GM12878 (cell line): ENCODE data around the gene NR3C1. TPM values are rescaled to one million over a fixed set of nuclear protein-coding genes. Genes with fewer than 3 reads are reported as not detected.

Experiments
- ATAC-seq: fragments of 200-7000 bp; cut with Tn5 transposase; 3 replicates; pipeline ENCODE4 v1.9.1; 2020; ENCODE audit warnings: mild to moderate bottlenecking, moderate library complexity
- BruUV-seq: library from RNA; stranded (reverse); fragments of 400-500 nt; replicated peaks from 2 replicates; lab custom pipeline; 2021; lab: Mats Ljungman, UMichigan
- CTCF ChIA-PET: fragments of 300-600 bp; sonication (Branson Sonifier 250); formaldehyde crosslinking; extraction: SDS; loops from one replicate; lab custom pipeline; 2021; ENCODE audit warnings: inconsistent platforms; lab: Yijun Ruan, JAX
- POLR2A ChIA-PET: fragments of 350-600 bp; formaldehyde crosslinking; extraction: SDS; loops from one replicate; lab custom pipeline; 2021; ENCODE audit warnings: inconsistent platforms; lab: Charles Lee
- RAD21 ChIA-PET: fragments of 300-600 bp; sonication (Branson Sonifier 250); formaldehyde crosslinking; loops from one replicate; lab custom pipeline; 2023; ENCODE audit warnings: antibody characterized with exemption; ENCODE audit not compliant: unreplicated experiment; lab: Charles Lee
- SMC1A ChIA-PET: fragments of 300-600 bp; sonication (Branson Sonifier 250); formaldehyde crosslinking; loops from one replicate; lab custom pipeline; 2023; ENCODE audit not compliant: unreplicated experiment, uncharacterized antibody; lab: Charles Lee
- DNase-seq: peaks from one replicate; pipeline ENCODE4 v3.0.0-alpha.2; 2011; ENCODE audit warnings: low read depth, low spot score
- FAIRE-seq: peaks from 3 replicates; lab custom pipeline; 2011; peaks lifted over from hg19 to GRCh38; lab: Jason Lieb, UNC
- H2AFZ ChIP-seq: 2 replicates; pipeline ENCODE4 v1.6.0; 2011; ENCODE audit warnings: low read depth, low read length, control low read depth; ENCODE audit not compliant: control insufficient read depth
- H3K27ac ChIP-seq: 2 replicates; pipeline ENCODE4 v1.5.1; 2011; ENCODE audit warnings: control low read depth; ENCODE audit not compliant: control insufficient read depth, insufficient read depth
- H3K27me3 ChIP-seq, 2 experiments: replicated peaks in 1 of 2; 2 replicates each; pipeline versions ENCODE4 v1.6.0 to v1.6.1; 2011; ENCODE audit warnings: low read length in 1 of 2; ENCODE audit not compliant: control insufficient read depth in 2 of 2, insufficient read depth in 2 of 2
- H3K36me3 ChIP-seq, 2 experiments: 2 replicates each; pipeline ENCODE4 v1.5.1; 2011; ENCODE audit warnings: low read length in 1 of 2; ENCODE audit not compliant: control insufficient read depth in 2 of 2, insufficient read depth in 2 of 2
- H3K4me1 ChIP-seq: 2 replicates; pipeline ENCODE4 v1.6.1; 2011; ENCODE audit warnings: mild to moderate bottlenecking, low read length, moderate library complexity, mixed read lengths; ENCODE audit not compliant: control insufficient read depth, insufficient read depth
- H3K4me2 ChIP-seq: 2 replicates; pipeline ENCODE4 v1.6.0; 2011; ENCODE audit warnings: control low read depth; ENCODE audit not compliant: control insufficient read depth, insufficient read depth
- H3K4me3 ChIP-seq: fragments of 200-600 bp; sonication (generic); 2 replicates; pipeline ENCODE4 v1.5.1; 2016
- H3K79me2 ChIP-seq: 2 replicates; pipeline ENCODE4 v1.6.0; 2011; ENCODE audit warnings: low read length; ENCODE audit not compliant: control insufficient read depth, insufficient read depth
- H3K9ac ChIP-seq: 2 replicates; pipeline ENCODE4 v1.8.0; 2011; ENCODE audit warnings: low read length, control low read depth, mixed read lengths; ENCODE audit not compliant: control insufficient read depth, insufficient read depth
- H3K9me3 ChIP-seq: replicated peaks from 3 replicates; pipeline ENCODE4 v1.5.1; 2011; ENCODE audit warnings: mild to moderate bottlenecking, low read length; ENCODE audit not compliant: control insufficient read depth, insufficient read depth
- H4K20me1 ChIP-seq: 2 replicates; pipeline ENCODE4 v1.6.0; 2011; ENCODE audit not compliant: control insufficient read depth, insufficient read depth
- ASH2L ChIP-seq: fragments of 300-600, 200-600 bp; sonication (generic); IDR thresholded peaks from 2 replicates; pipeline ENCODE4 v1.6.1; 2017; ENCODE audit warnings: low read depth, mild to moderate bottlenecking, borderline replicate concordance
- BMI1 ChIP-seq: fragments of 450-650 bp; IDR thresholded peaks from 2 replicates; pipeline ENCODE4 v1.6.1; 2016; ENCODE audit warnings: mild to moderate bottlenecking, moderate library complexity, borderline replicate concordance
- CBFB ChIP-seq: IDR thresholded peaks from 2 replicates; pipeline ENCODE4 v1.6.1; 2016; ENCODE audit warnings: antibody characterized with exemption, low read depth
- CTCF ChIP-seq, 3 experiments: IDR thresholded peaks in 2 of 3; conservative IDR thresholded peaks in 1 of 3; 2 replicates each; pipeline ENCODE4 v1.5.1; 2011; ENCODE audit warnings: low read depth in 3 of 3, low read length in 3 of 3, mild to moderate bottlenecking in 3 of 3, control low read depth in 2 of 3, moderate library complexity in 2 of 3, inconsistent platforms in 1 of 3, mixed read lengths in 1 of 3; ENCODE audit not compliant: control insufficient read depth in 2 of 3, insufficient read depth in 1 of 3; ENCODE audit errors: extremely low read depth in 1 of 3
- EED ChIP-seq: sonication (generic); IDR thresholded peaks from 2 replicates; pipeline ENCODE4 v1.6.1; 2016; ENCODE audit warnings: antibody characterized with exemption, low read depth
- GATAD2B ChIP-seq: fragments of 450-650 bp; conservative IDR thresholded peaks from 2 replicates; pipeline ENCODE4 v1.6.1; 2017; ENCODE audit warnings: low read depth, mild to moderate bottlenecking, moderate library complexity
- MTA2 ChIP-seq: fragments of 450-650 bp; IDR thresholded peaks from 2 replicates; pipeline ENCODE4 v1.6.1; 2016; ENCODE audit warnings: low read depth, mild to moderate bottlenecking, moderate library complexity
- NFYA ChIP-seq: IDR thresholded peaks from 2 replicates; pipeline ENCODE4 v1.6.1; 2011; ENCODE audit warnings: low read depth, mild to moderate bottlenecking, low read length, improper control_type of control experiment, borderline replicate concordance
- RELA ChIP-seq: fragments of 450-650 bp; IDR thresholded peaks from 2 replicates; pipeline ENCODE4 v1.8.0; 2014; ENCODE audit warnings: borderline replicate concordance; ENCODE audit not compliant: partially characterized antibody
- SMC3 ChIP-seq: IDR thresholded peaks from 2 replicates; pipeline ENCODE4 v1.6.1; 2011; ENCODE audit warnings: low read length, improper control_type of control experiment, borderline replicate concordance
- YY1 ChIP-seq: IDR thresholded peaks from 2 replicates; pipeline ENCODE4 v1.6.1; 2011; ENCODE audit warnings: low read depth, mild to moderate bottlenecking, low read length
- ZNF622 ChIP-seq: fragments of 450-650 bp; IDR thresholded peaks from 2 replicates; pipeline ENCODE4 v1.6.1; 2017; ENCODE audit warnings: mild to moderate bottlenecking, inconsistent platforms
- WGBS: methylation state at CpG from one replicate; pipeline ENCODE4 v1.1.6; 2016; ENCODE audit warnings: low lambda C conversion rate; ENCODE audit not compliant: insufficient replicate concordance, insufficient coverage; ENCODE audit errors: missing lambda C conversion rate; 5-methylcytosine and 5-hydroxymethylcytosine counted together
- in situ Hi-C: fragments of 300-500 bp; cut with MboI; formaldehyde crosslinking; loops from 9 replicates; pipeline ENCODE4 v1.14.3; 2018; ENCODE audit warnings: mixed read lengths
- intact Hi-C: fragments of 100-400 bp; cut with micrococcal nuclease; formaldehyde crosslinking; loops from one replicate; pipeline ENCODE4 v1.14.2; 2022; ENCODE audit not compliant: unreplicated experiment
- polyA plus RNA-seq, 11 experiments: library from polyadenylated mRNA; depleted of rRNA in 4 of 11; unstranded in 6 of 11; stranded (reverse) in 5 of 11; fragments of >200 nt; fragmentation: Nextera tagmentation in 4 of 11; fragmentation: Illumina TruSeq in 1 of 11; extraction: Ambion mirVana in 4 of 11; extraction: Trizol in 1 of 11; gene quantifications; 1 replicate in 1 of 11; 2 replicates in 10 of 11; pipeline versions ENCODE4 v1.2.1 to v1.2.3, GENCODE V29; 2011 to 2016; ENCODE audit warnings: inconsistent platforms in 2 of 11, missing spikeins in 2 of 11, low read depth in 1 of 11
- total RNA-seq, 4 experiments: library from RNA; depleted of rRNA in 3 of 4; stranded (reverse); fragments of >200 nt in 3 of 4; fragmentation: Illumina TruSeq in 1 of 4; extraction: Trizol in 1 of 4; gene quantifications; 2 replicates each; pipeline versions ENCODE4 v1.2.1 to v1.2.3, GENCODE V29; 2013 to 2021
- TF ChIP-seq, protein P1 (sequence below): fragments of 450-650 bp; IDR thresholded peaks from 2 replicates; pipeline ENCODE4 v1.6.1; 2016; ENCODE audit warnings: mild to moderate bottlenecking
- TF ChIP-seq, protein P2 (sequence below): IDR thresholded peaks from 2 replicates; pipeline ENCODE4 v1.6.1; 2011; ENCODE audit warnings: borderline replicate concordance, low read depth, mild to moderate bottlenecking, moderate library complexity, low read length; ENCODE audit not compliant: insufficient read depth, poor library complexity, severe bottlenecking

The NR3C1 gene
- total and polyA plus RNA-seq, 10 of the 15 experiments (the other 5 are each of a cell fraction or from before 2014, with no cell fraction given) = 49.7 to 141 (median 109) TPM

GRCh38 chr5:143436871-143437270 lies 33.4 kb upstream of the NR3C1 start (continued):
- no peak for TF ChIP-seq CTCF (IDR thresholded peaks at IDR 0.05 in 2 of 3, conservative IDR thresholded peaks at IDR 0.05 in 1 of 3; ENCODE audit: control insufficient read depth in 2 of 3, extremely low read depth in 1 of 3, insufficient read depth in 1 of 3, low read depth in 3 of 3, low read length in 3 of 3)
- no peak for TF ChIP-seq SMC3
- TF ChIP-seq, protein P1, sequence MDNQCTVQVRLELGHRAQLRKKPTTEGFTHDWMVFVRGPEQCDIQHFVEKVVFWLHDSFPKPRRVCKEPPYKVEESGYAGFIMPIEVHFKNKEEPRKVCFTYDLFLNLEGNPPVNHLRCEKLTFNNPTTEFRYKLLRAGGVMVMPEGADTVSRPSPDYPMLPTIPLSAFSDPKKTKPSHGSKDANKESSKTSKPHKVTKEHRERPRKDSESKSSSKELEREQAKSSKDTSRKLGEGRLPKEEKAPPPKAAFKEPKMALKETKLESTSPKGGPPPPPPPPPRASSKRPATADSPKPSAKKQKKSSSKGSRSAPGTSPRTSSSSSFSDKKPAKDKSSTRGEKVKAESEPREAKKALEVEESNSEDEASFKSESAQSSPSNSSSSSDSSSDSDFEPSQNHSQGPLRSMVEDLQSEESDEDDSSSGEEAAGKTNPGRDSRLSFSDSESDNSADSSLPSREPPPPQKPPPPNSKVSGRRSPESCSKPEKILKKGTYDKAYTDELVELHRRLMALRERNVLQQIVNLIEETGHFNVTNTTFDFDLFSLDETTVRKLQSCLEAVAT = no peak
- TF ChIP-seq CBFB = no peak
- TF ChIP-seq RELA = no peak
- TF ChIP-seq NFYA = no peak

- DNase-seq (peak; percentile 98), ATAC-seq (peak; percentile 81), FAIRE-seq (peak; percentile 95)
- intact Hi-C loops = loop anchor here (1.0 to 5.0 kb wide), 4 partner anchors 31 to 390 kb away; partner anchors contain the start of gene HMHB1
- POLR2A ChIA-PET = interaction anchor here (0.6 to 9.5 kb wide), 9 partner anchors 9 to 394 kb away, joined by 3 to 138 read pairs (median 5); partner anchors contain the start of gene NR3C1
- H3K4me2 ChIP-seq = peak overlapping the region; percentile 91
- in situ Hi-C loops = no loop called here
- H3K36me3 ChIP-seq = no peaks in the 10 kb centered on the region
- H3K9me3 ChIP-seq = no peaks in the 10 kb centered on the region
- peak overlapping the region; percentile 89 for H3K27ac ChIP-seq
- CTCF ChIA-PET = interaction anchor here (0.7 to 5.1 kb wide), 13 partner anchors 10 to 433 kb away, joined by 3 to 49 read pairs (median 4); partner anchors contain the start of gene NR3C1
- BruUV-seq = no TSS peak
- peaks cover 16% of the 10 kb centered on the region for H3K4me1 ChIP-seq
- RAD21 ChIA-PET = interaction anchor here (0.8 to 7.1 kb wide), 18 partner anchors 12 to 427 kb away, joined by 3 to 187 read pairs (median 6); partner anchors contain the start of gene NR3C1
- peak overlapping the region; percentile 3; the same call in 1 of the 2 replicates for H2AFZ ChIP-seq
- peak overlapping the region; percentile 74 for H3K9ac ChIP-seq
- SMC1A ChIA-PET = interaction anchor here (0.7 to 9.5 kb wide), 28 partner anchors 9 to 514 kb away, joined by 3 to 260 read pairs (median 6); no protein-coding TSS in a partner anchor
- under 1% methylated on average over 6 of the region's 6 CpGs for WGBS
- no peaks in the 10 kb centered on the region for H4K20me1 ChIP-seq
- peak overlapping the region; percentile 49; the same call in 1 of the 2 replicates for H3K4me3 ChIP-seq
- peaks cover 36% of the 10 kb centered on the region for H3K79me2 ChIP-seq
- no peaks in the 10 kb centered on the region for H3K27me3 ChIP-seq
- TF ChIP-seq, protein P2, sequence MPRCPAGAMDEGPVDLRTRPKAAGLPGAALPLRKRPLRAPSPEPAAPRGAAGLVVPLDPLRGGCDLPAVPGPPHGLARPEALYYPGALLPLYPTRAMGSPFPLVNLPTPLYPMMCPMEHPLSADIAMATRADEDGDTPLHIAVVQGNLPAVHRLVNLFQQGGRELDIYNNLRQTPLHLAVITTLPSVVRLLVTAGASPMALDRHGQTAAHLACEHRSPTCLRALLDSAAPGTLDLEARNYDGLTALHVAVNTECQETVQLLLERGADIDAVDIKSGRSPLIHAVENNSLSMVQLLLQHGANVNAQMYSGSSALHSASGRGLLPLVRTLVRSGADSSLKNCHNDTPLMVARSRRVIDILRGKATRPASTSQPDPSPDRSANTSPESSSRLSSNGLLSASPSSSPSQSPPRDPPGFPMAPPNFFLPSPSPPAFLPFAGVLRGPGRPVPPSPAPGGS = peak; percentile 51
- TF ChIP-seq BMI1 (peak; percentile 75; the same call in 1 of the 2 replicates), ZNF622 (no peak), EED (peak; percentile 95), ASH2L (no peak), YY1 (peak; percentile 78), MTA2 (peak; percentile 93), GATAD2B (peak; percentile 31; the same call in 1 of the 2 replicates)
These were observed 31.7 kb upstream of the NR3C1 start for GRCh38 chr5:143435210-143435657.
